SU-DHL-6 (cell line): Measurements from ENCODE around the gene CYB5R3.

ENCODE experiments used
- CTCF ChIP-seq: fragments of 200-600 bp; sonication (generic); IDR thresholded peaks from one replicate; pipeline ENCODE4 v1.5.1; 2017; ENCODE audit warnings: antibody characterized with exemption, mild to moderate bottlenecking, low read length, moderate library complexity; ENCODE audit not compliant: insufficient read depth, poor library complexity, severe bottlenecking
- EZH2phosphoT487 ChIP-seq: fragments of 200-600 bp; sonication (generic), shearing (Covaris generic); conservative IDR thresholded peaks from 2 replicates; pipeline ENCODE4 v1.6.1; 2018; ENCODE audit warnings: mild to moderate bottlenecking, antibody characterized with exemption, low read length, moderate library complexity, mixed read lengths

- TF ChIP-seq CTCF, result no peak
- no peak for TF ChIP-seq EZH2phosphoT487
Observed at GRCh38 chr22:42656578-42656977, 7.4 kb upstream of the CYB5R3 start.
